Stimulated activated CD4-positive, alpha-beta T cell treated with anti-CD3 and anti-CD28 coated beads, Interleukin-4, amount 100 ng/mL, for 48 hours (primary cell): Measurements from ENCODE around the gene NUP188.

Experiments
- DNase-seq, 2 donors: peaks; one replicate each; pipeline ENCODE4 v3.0.0-alpha.2; 2020; ENCODE audit warnings: low read depth in 2 of 2

The NUP188 gene

GRCh38 chr9:129006328-129007034, 59.0 kb downstream of the NUP188 start:
- DNase-seq: peak; percentile 28 to 35

GRCh38 chr9:129007035-129007765, 59.7 kb downstream of the NUP188 start:
- no peak for DNase-seq

GRCh38 chr9:129007766-129008468, 60.4 kb downstream of the NUP188 start:
- DNase-seq: no peak

GRCh38 chr9:129008469-129008965, 61.0 kb downstream of the NUP188 start:
- DNase-seq: no peak

GRCh38 chr9:129008986-129009583, 61.6 kb downstream of the NUP188 start:
- no peak for DNase-seq

DNA sequence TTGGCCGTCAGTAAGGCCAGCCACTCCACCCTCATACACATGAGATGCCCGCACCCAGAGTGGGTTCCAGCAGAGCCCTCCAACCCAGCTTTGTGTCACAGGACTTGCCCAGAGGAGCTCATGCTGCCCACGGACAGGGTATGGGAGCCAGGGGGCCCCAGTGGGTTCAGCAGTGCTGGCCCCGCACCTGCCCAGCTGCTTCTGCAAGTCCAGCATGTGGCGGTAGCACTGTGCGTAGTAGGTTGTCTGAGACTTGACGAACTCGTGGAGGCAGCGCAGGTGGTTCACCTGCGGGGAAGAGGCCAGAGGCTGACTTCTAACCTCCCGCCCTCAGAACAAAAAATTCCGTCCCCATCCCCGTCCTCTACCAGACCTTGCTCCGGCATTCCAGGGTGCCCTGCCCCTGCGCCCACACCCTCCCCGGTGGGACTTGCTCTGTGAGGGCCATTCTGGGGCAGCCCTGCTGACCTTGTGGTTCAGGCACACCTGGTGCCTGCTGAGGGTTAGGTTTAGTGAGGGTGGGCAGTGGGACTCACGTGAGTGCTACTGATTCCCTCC, 62.2 kb downstream of the NUP188 start:
- no peak for DNase-seq

- DNase-seq: no peak
Observed at GRCh38 chr9:129010267-129010975, 62.9 kb downstream of the NUP188 start.

- DNase-seq: no peak
Observed at GRCh38 chr9:129011170-129011569, 63.7 kb downstream of the NUP188 start.

GRCh38 chr9:129011761-129012181, 64.3 kb downstream of the NUP188 start:
- DNase-seq: no peak

- no peak for DNase-seq
Observed at GRCh38 chr9:129012343-129012742, 64.8 kb downstream of the NUP188 start.

- DNase-seq: no peak
Observed at GRCh38 chr9:129012893-129013448, 65.5 kb downstream of the NUP188 start.

- no peak for DNase-seq
Observed at GRCh38 chr9:129013674-129014073, 66.2 kb downstream of the NUP188 start.

DNA sequence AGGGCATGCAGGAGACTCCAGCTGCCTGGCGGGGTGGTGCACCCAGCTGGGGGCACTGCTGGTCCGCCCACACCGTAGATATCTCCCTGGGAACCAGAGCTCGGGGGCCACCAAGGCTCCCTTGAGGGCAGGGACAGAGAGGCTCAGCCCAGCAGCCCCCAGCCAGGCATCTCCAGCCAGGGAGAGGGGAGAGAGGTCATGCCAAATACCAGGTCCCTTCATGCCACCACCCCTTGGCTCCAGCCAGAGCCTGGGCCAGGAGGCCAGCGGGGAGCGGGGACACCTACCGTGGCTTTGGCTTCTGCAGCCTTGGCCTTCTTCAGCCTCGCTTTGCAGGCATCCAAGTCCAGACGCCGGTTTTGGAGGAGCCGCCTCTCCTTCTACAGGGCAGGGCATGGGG, 66.6 kb downstream of the NUP188 start:
- DNase-seq: no peak

- DNase-seq: no peak
Observed at GRCh38 chr9:129014608-129015007, 67.1 kb downstream of the NUP188 start.

- DNase-seq: no peak
Observed at GRCh38 chr9:129021091-129021490, 73.6 kb downstream of the NUP188 start.

- no peak for DNase-seq
Observed at GRCh38 chr9:129022037-129022436, 74.5 kb downstream of the NUP188 start.

GRCh38 chr9:129023036-129023907, 75.8 kb downstream of the NUP188 start:
- no peak for DNase-seq

GRCh38 chr9:129023908-129024233, 76.4 kb downstream of the NUP188 start:
- no peak for DNase-seq

- DNase-seq: no peak
Observed at GRCh38 chr9:129026442-129027223, 79.1 kb downstream of the NUP188 start.
